ENCODE results near the gene ARID1B. TPM values are rescaled to one million over a fixed set of nuclear protein-coding genes. Genes with fewer than 3 reads are reported as not detected.
"Not testable (repeated sequence)": the region's sequence is repeated elsewhere in the genome, so short reads cannot be mapped to it uniquely, and the experiment has no call there.

Gene ARID1B
- total RNA-seq, 2 experiments from 2014 or later, result 42.5 to 43.2 TPM

DNA sequence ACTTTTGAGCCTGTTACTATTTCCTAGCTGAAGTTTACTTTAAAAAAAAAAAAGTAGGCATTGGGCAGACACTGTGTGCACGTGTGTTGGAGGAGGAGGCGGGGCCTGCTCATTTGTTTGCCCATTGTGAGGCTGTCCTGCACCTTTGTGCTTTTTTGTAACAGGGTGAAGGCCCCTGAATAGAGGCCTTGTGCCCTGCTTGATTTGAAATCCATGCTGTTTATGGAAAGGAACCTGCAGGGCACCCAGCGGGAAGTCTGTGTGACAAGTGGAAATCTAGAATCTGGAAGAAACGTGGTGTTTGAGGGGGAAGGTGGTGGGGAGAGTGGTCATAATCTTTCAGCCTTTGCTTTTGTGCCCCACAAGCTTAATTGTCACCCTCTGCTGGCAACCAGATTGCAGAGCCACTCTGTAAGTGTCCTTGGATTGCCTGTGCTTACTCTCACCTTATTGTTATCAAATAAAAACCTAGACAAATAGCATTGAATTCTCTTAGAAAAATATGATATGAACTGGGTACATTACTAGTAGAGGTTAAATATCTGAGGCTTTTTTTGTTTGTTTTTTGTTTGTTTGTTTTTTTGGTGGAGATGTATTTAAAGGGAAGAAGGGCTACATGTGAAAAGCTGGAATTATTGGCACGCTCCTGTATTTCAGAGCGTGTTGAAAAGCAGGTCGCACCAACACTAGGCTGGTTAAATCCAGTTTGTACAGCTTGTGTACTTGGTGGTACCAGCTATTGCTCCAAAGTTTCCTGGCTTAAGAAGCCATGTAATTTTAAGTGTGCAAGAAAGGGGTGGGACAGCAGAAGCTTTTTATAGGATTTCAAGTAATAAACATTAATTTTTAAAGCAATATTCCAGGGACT is 156.3 kb downstream of the ARID1B start:
- no peaks in the 10 kb centered on the region for H3K27me3 Mint-ChIP-seq (ENCODE audit: low read depth)
- H3K4me1 Mint-ChIP-seq (ENCODE audit: low read depth), result peaks cover 60% of the 10 kb centered on the region
- H3K9me3 Mint-ChIP-seq, result no peaks in the 10 kb centered on the region
- no peak overlapping the region for H3K4me3 Mint-ChIP-seq
- CTCF ChIA-PET, result interaction anchor here (0.9 to 1.7 kb wide), 4 partner anchors 9 to 145 kb away, joined by 4 to 7 read pairs (median 5); no protein-coding TSS in a partner anchor
- intact Hi-C loops (cut with micrococcal nuclease), result loop anchor here (2.0 kb wide), 1 partner anchor 77 kb away; no protein-coding TSS in a partner anchor
- H3K36me3 Mint-ChIP-seq (ENCODE audit: low read depth), result peaks cover 7% of the 10 kb centered on the region
- H3K27ac Mint-ChIP-seq, result no peak overlapping the region
- no peak for DNase-seq

DNA sequence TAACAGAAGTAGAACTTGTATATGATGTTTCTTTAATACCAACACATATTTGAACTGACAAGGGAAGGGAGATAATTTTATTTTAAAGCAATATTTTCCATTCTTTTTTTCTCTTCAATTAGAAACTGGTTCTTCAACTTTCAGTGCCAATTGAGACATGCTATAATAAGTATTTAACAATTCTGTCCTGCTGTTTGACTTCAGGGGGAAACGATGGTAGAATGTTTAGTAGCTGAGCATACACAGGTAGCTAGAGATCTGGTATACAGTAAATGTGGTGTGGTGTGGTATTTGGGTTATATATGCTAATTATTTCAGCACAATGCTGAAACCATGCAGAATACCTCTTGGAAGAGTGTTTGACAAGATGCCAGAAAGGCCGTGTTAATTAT is 156.9 kb downstream of the ARID1B start:
- no peaks in the 10 kb centered on the region for H3K9me3 Mint-ChIP-seq
- no peak overlapping the region for H3K27ac Mint-ChIP-seq
- H3K27me3 Mint-ChIP-seq (ENCODE audit: low read depth), result no peaks in the 10 kb centered on the region
- peaks cover 7% of the 10 kb centered on the region for H3K36me3 Mint-ChIP-seq (ENCODE audit: low read depth)
- DNase-seq, result no peak
- CTCF ChIA-PET, result interaction anchor here (1.3 kb wide), 1 partner anchor 9 kb away, joined by 5 read pairs; no protein-coding TSS in a partner anchor
- intact Hi-C loops (cut with micrococcal nuclease), result no loop called here
- peaks cover 59% of the 10 kb centered on the region for H3K4me1 Mint-ChIP-seq (ENCODE audit: low read depth)
- H3K4me3 Mint-ChIP-seq, result no peak overlapping the region

DNA sequence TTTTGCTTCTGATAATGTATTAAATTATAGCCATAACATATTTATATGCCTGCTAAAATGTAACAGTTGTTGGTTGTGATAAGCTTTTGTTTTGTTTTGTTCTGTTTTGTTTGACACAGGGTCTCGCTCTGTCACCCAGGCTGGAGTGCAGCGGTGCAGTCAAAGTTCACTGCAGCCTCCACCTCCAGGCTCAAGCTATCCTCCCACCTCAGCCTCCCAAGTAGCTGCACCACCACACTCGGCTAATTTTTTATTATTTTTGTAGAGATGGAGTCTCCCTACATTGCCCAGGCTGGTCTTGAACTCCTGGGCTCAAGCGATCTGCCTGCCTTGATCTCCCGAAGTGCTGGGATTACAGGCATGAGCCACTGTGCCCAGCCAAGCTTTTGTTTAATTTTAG is 157.8 kb downstream of the ARID1B start:
- Mint-ChIP-seq H3K4me1 (ENCODE audit: low read depth) (peaks cover 51% of the 10 kb centered on the region), H3K27ac (no peak overlapping the region), H3K27me3 (ENCODE audit: low read depth) (no peaks in the 10 kb centered on the region), H3K4me3 (no peak overlapping the region), H3K36me3 (ENCODE audit: low read depth) (peaks cover 7% of the 10 kb centered on the region), H3K9me3 (no peaks in the 10 kb centered on the region)
- intact Hi-C loops (cut with micrococcal nuclease), result no loop called here
- no peak for DNase-seq
- CTCF ChIA-PET, result interaction anchor here (1.3 kb wide), 1 partner anchor 8 kb away, joined by 5 read pairs; no protein-coding TSS in a partner anchor

GRCh38 chr6:156938143-156938542 is 161.0 kb downstream of the ARID1B start:
- Mint-ChIP-seq H3K4me1 (ENCODE audit: low read depth) (peaks cover 49% of the 10 kb centered on the region), H3K36me3 (ENCODE audit: low read depth) (peaks cover 7% of the 10 kb centered on the region), H3K27ac (no peak overlapping the region), H3K27me3 (ENCODE audit: low read depth) (no peaks in the 10 kb centered on the region), H3K9me3 (no peaks in the 10 kb centered on the region), H3K4me3 (no peak overlapping the region)
- CTCF ChIA-PET, result interaction anchor here (1.5 kb wide), 1 partner anchor 9 kb away, joined by 3 read pairs; no protein-coding TSS in a partner anchor
- intact Hi-C loops (cut with micrococcal nuclease), result no loop called here
- DNase-seq, result no peak

GRCh38 chr6:156940221-156940620 is 163.0 kb downstream of the ARID1B start:
- no peak for DNase-seq
- Mint-ChIP-seq H3K9me3 (no peaks in the 10 kb centered on the region), H3K4me3 (no peak overlapping the region), H3K27me3 (ENCODE audit: low read depth) (no peaks in the 10 kb centered on the region), H3K4me1 (ENCODE audit: low read depth) (peaks cover 55% of the 10 kb centered on the region), H3K27ac (no peak overlapping the region), H3K36me3 (ENCODE audit: low read depth) (peaks cover 6% of the 10 kb centered on the region)
- intact Hi-C loops (cut with micrococcal nuclease), result no loop called here
- CTCF ChIA-PET, result no interaction called here

GRCh38 chr6:156942266-156942665 is 165.1 kb downstream of the ARID1B start:
- Mint-ChIP-seq H3K4me1 (ENCODE audit: low read depth) (peaks cover 59% of the 10 kb centered on the region), H3K36me3 (ENCODE audit: low read depth) (no peaks in the 10 kb centered on the region), H3K4me3 (no peak overlapping the region), H3K27ac (no peak overlapping the region), H3K9me3 (no peaks in the 10 kb centered on the region), H3K27me3 (ENCODE audit: low read depth) (no peaks in the 10 kb centered on the region)
- DNase-seq, result no peak
- intact Hi-C loops (cut with micrococcal nuclease), result no loop called here
- CTCF ChIA-PET, result interaction anchor here (1.3 to 1.9 kb wide), 3 partner anchors 8 to 17 kb away, joined by 5 to 7 read pairs (median 7); no protein-coding TSS in a partner anchor

GRCh38 chr6:156943166-156943565 is 166.0 kb downstream of the ARID1B start:
- H3K27me3 Mint-ChIP-seq (ENCODE audit: low read depth), result no peaks in the 10 kb centered on the region
- no peak overlapping the region for H3K27ac Mint-ChIP-seq
- no peak overlapping the region for H3K4me3 Mint-ChIP-seq
- intact Hi-C loops (cut with micrococcal nuclease), result no loop called here
- H3K36me3 Mint-ChIP-seq (ENCODE audit: low read depth), result no peaks in the 10 kb centered on the region
- CTCF ChIA-PET, result interaction anchor here (0.7 to 1.9 kb wide), 4 partner anchors 9 to 18 kb away, joined by 4 to 7 read pairs (median 6); no protein-coding TSS in a partner anchor
- H3K9me3 Mint-ChIP-seq, result no peaks in the 10 kb centered on the region
- H3K4me1 Mint-ChIP-seq (ENCODE audit: low read depth), result peaks cover 53% of the 10 kb centered on the region
- no peak for DNase-seq

DNA sequence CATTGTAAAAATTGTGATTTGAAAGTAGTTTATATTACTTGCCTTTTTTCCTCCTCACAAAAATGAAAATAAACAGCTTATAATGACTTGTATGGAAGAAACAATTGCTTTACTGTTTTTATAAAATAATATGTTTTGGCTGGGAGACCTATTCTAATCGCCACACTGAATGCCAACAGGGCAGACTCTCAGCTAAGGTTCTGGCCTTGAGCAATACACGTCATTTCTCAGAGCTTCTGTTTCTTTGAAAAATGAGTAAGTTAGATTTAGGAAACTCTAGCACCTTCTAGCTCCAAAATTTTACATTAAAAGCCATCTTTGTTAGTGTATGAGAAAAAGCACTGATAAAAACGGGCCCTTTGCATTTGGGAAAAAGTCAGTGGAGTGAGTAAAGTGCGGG is 166.6 kb downstream of the ARID1B start:
- Mint-ChIP-seq H3K27me3 (ENCODE audit: low read depth) (no peaks in the 10 kb centered on the region), H3K36me3 (ENCODE audit: low read depth) (no peaks in the 10 kb centered on the region), H3K4me3 (no peak overlapping the region), H3K27ac (no peak overlapping the region), H3K9me3 (no peaks in the 10 kb centered on the region), H3K4me1 (ENCODE audit: low read depth) (peaks cover 52% of the 10 kb centered on the region)
- intact Hi-C loops (cut with micrococcal nuclease), result no loop called here
- CTCF ChIA-PET, result interaction anchor here (1.1 to 1.9 kb wide), 3 partner anchors 9 to 19 kb away, joined by 4 to 7 read pairs (median 7); no protein-coding TSS in a partner anchor
- no peak for DNase-seq

- CTCF ChIA-PET, result interaction anchor here (0.6 to 1.1 kb wide), 2 partner anchors 9 to 38 kb away, joined by 4 to 6 read pairs; no protein-coding TSS in a partner anchor
- H3K4me1 Mint-ChIP-seq (ENCODE audit: low read depth), result peaks cover 55% of the 10 kb centered on the region
These were observed 167.2 kb downstream of the ARID1B start for GRCh38 chr6:156944412-156944811.

DNA sequence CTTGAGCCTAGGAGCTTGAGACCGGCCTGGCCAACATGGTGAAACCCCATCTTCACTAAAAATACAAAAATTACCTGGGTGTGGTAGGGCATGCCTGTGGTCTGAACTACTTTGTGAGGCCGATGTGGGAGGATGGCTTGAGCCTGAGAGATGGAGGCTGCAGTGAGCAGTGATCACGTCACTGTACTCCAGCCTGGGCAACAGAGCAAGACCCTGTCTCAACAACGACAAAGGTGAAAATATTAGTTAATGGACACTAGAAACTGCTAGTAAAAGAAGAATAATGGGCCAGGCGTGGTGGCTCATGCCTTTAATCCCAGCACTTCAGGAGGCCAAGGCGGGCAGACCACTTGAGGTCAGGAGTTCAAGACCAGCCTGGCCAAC is 168.6 kb downstream of the ARID1B start:
- H3K36me3 Mint-ChIP-seq (ENCODE audit: low read depth); H3K9me3 Mint-ChIP-seq; DNase-seq; H3K4me3 Mint-ChIP-seq; H3K27me3 Mint-ChIP-seq (ENCODE audit: low read depth); H3K27ac Mint-ChIP-seq: not testable (repeated sequence)
- intact Hi-C loops (cut with micrococcal nuclease), result loop anchor here (5.0 kb wide), 1 partner anchor 68 kb away; no protein-coding TSS in a partner anchor
- CTCF ChIA-PET, result interaction anchor here (0.5 to 1.6 kb wide), 2 partner anchors 13 to 1754 kb away, joined by 4 to 5 read pairs; no protein-coding TSS in a partner anchor
- H3K4me1 Mint-ChIP-seq (ENCODE audit: low read depth), result peaks cover 51% of the 10 kb centered on the region

More at GRCh38 chr6:156944412-156944811, 167.2 kb downstream of the ARID1B start:
- Mint-ChIP-seq H3K27ac (no peak overlapping the region), H3K9me3 (no peaks in the 10 kb centered on the region), H3K4me3 (no peak overlapping the region), H3K36me3 (ENCODE audit: low read depth) (no peaks in the 10 kb centered on the region), H3K27me3 (ENCODE audit: low read depth) (no peaks in the 10 kb centered on the region)
- no peak for DNase-seq
- intact Hi-C loops (cut with micrococcal nuclease), result no loop called here

DNA sequence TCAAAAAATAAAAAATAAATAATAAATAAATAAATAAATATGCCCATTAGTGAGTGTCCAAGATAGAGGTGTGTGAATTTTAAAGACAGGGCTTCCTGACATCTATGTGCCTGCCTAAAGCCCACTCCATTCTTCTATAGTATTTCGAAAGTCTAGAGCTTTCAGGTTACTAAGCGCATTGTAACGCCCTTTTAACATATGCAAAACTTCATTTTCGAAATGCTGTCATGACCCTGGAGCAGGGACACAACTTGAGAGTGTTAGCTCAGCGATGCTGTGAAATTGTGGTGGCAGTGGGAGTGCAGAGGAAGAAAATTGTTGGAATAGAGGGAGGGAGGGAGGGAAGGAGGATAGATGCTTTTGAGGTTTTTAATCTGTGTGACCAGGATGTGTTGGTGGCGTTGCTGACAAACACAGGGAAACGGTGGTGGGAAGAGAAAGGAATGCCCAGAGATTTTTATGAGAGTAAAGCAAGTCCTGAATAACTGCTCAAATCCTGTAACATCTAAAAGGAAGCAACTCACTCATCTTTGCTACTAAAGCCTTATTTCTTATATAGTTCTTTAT is 169.3 kb downstream of the ARID1B start:
- no peak overlapping the region for H3K27ac Mint-ChIP-seq
- CTCF ChIA-PET, result interaction anchor here (1.6 kb wide), 1 partner anchor 14 kb away, joined by 5 read pairs; no protein-coding TSS in a partner anchor
- H3K27me3 Mint-ChIP-seq (ENCODE audit: low read depth), result no peaks in the 10 kb centered on the region
- no peak overlapping the region for H3K4me3 Mint-ChIP-seq
- peaks cover 46% of the 10 kb centered on the region for H3K4me1 Mint-ChIP-seq (ENCODE audit: low read depth)
- H3K36me3 Mint-ChIP-seq (ENCODE audit: low read depth), result no peaks in the 10 kb centered on the region
- no peaks in the 10 kb centered on the region for H3K9me3 Mint-ChIP-seq
- intact Hi-C loops (cut with micrococcal nuclease), result loop anchor here (5.0 kb wide), 1 partner anchor 69 kb away; no protein-coding TSS in a partner anchor
- no peak for DNase-seq

GRCh38 chr6:156948277-156948676 is 171.1 kb downstream of the ARID1B start:
- H3K36me3 Mint-ChIP-seq (ENCODE audit: low read depth), result no peaks in the 10 kb centered on the region
- CTCF ChIA-PET, result no interaction called here
- intact Hi-C loops (cut with micrococcal nuclease), result loop anchor here (1.0 to 5.0 kb wide), 2 partner anchors 71 to 384 kb away; no protein-coding TSS in a partner anchor
- no peak for DNase-seq
- H3K27me3 Mint-ChIP-seq (ENCODE audit: low read depth), result no peaks in the 10 kb centered on the region
- peaks cover 48% of the 10 kb centered on the region for H3K4me1 Mint-ChIP-seq (ENCODE audit: low read depth)
- H3K27ac Mint-ChIP-seq, result no peak overlapping the region
- no peak overlapping the region for H3K4me3 Mint-ChIP-seq
- H3K9me3 Mint-ChIP-seq, result no peaks in the 10 kb centered on the region

Data from activated naive CD4-positive, alpha-beta T cell treated with anti-CD3 and anti-CD28 coated beads for 36 hours (primary cell).